Activated B cell treated with CpG ODN at 0.5 μM for 24 hours (primary cell): Measurements from ENCODE around the gene IQSEC1. TPM values are rescaled to one million over a fixed set of nuclear protein-coding genes. Genes with fewer than 3 reads are reported as not detected.

Experiments used
- ATAC-seq: fragments of 200-7000 bp; cut with Tn5 transposase; one replicate; pipeline ENCODE4 v1.10.0; 2021; ENCODE audit warnings: low read depth, mild to moderate bottlenecking, moderate library complexity
- CTCF ChIA-PET: fragments of 350-600 bp; sonication (Branson Sonifier 250); formaldehyde crosslinking; loops from one replicate; lab custom pipeline; 2021; ENCODE audit warnings: antibody characterized with exemption; lab: Charles Lee
- POLR2A ChIA-PET: fragments of 350-600 bp; sonication (Branson Sonifier 250); formaldehyde crosslinking; loops from one replicate; lab custom pipeline; 2021; ENCODE audit warnings: antibody characterized with exemption; lab: Charles Lee
- DNase-seq: peaks from one replicate; pipeline ENCODE4 v3.0.0; 2022
- H3K27ac Mint-ChIP-seq: one replicate; pipeline ENCODE4 v1.8.0; 2020; ENCODE audit warnings: mixed read lengths
- H3K27me3 Mint-ChIP-seq: one replicate; pipeline ENCODE4 v1.8.0; 2021; ENCODE audit warnings: mixed read lengths
- H3K36me3 Mint-ChIP-seq: one replicate; pipeline ENCODE4 v1.8.0; 2021; ENCODE audit warnings: low read depth, mixed read lengths
- H3K4me1 Mint-ChIP-seq: one replicate; pipeline ENCODE4 v1.8.0; 2021; ENCODE audit warnings: mixed read lengths
- H3K4me3 Mint-ChIP-seq: one replicate; pipeline ENCODE4 v1.8.0; 2020; ENCODE audit warnings: mild to moderate bottlenecking, mixed read lengths
- H3K9me3 Mint-ChIP-seq: one replicate; pipeline ENCODE4 v1.8.0; 2020; ENCODE audit warnings: mixed read lengths
- CTCF ChIP-seq: fragments of 200-600 bp; IDR thresholded peaks from one replicate; pipeline ENCODE4 v1.8.0; 2022; ENCODE audit warnings: antibody characterized with exemption, mild to moderate bottlenecking
- intact Hi-C: fragments of 100-400 bp; cut with micrococcal nuclease; formaldehyde crosslinking; loops from one replicate; pipeline ENCODE4 v1.15.1; 2024
- total RNA-seq: library from RNA; stranded (reverse); gene quantifications from 2 replicates; pipeline ENCODE4 v1.2.3, GENCODE V29; 2022

Gene IQSEC1
- total RNA-seq, 1 donor from 2014 or later = 296 TPM

- ChIA-PET POLR2A (interaction anchor here (1.0 to 1.1 kb wide), 2 partner anchors 14 to 201 kb away, joined by 3 to 4 read pairs; no protein-coding TSS in a partner anchor), CTCF (interaction anchor here (2.5 kb wide), 1 partner anchor 14 kb away, joined by 8 read pairs; no protein-coding TSS in a partner anchor)
- peaks cover 22% of the 10 kb centered on the region for H3K4me1 Mint-ChIP-seq
- peak overlapping the region; percentile 18 for H3K27ac Mint-ChIP-seq
- no peak overlapping the region for H3K4me3 Mint-ChIP-seq
- no peaks in the 10 kb centered on the region for H3K9me3 Mint-ChIP-seq
- H3K36me3 Mint-ChIP-seq = no peaks in the 10 kb centered on the region
- H3K27me3 Mint-ChIP-seq = no peaks in the 10 kb centered on the region
- DNase-seq (no peak), ATAC-seq (no peak)
- no peak for TF ChIP-seq CTCF
- intact Hi-C loops = no loop called here
These were observed 33.2 kb upstream of the IQSEC1 start for GRCh38 chr3:13106308-13107001.

GRCh38 chr3:13105896-13106250 lies 32.6 kb upstream of the IQSEC1 start:
- CTCF ChIA-PET = interaction anchor here (2.5 kb wide), 1 partner anchor 14 kb away, joined by 8 read pairs; no protein-coding TSS in a partner anchor
- H3K27me3 Mint-ChIP-seq = no peaks in the 10 kb centered on the region
- POLR2A ChIA-PET = interaction anchor here (1.0 to 1.1 kb wide), 2 partner anchors 14 to 202 kb away, joined by 3 to 4 read pairs; no protein-coding TSS in a partner anchor

GRCh38 chr3:13105181-13105895 lies 32.1 kb upstream of the IQSEC1 start:
- ChIA-PET POLR2A (interaction anchor here (1.1 kb wide), 1 partner anchor 203 kb away, joined by 4 read pairs; no protein-coding TSS in a partner anchor), CTCF (interaction anchor here (2.5 kb wide), 1 partner anchor 13 kb away, joined by 8 read pairs; no protein-coding TSS in a partner anchor)
- H3K4me3 Mint-ChIP-seq = no peak overlapping the region
- H3K27ac Mint-ChIP-seq = no peak overlapping the region
- DNase-seq = no peak
- H3K36me3 Mint-ChIP-seq = no peaks in the 10 kb centered on the region
- H3K27me3 Mint-ChIP-seq = no peaks in the 10 kb centered on the region
- H3K4me1 Mint-ChIP-seq = peaks cover 11% of the 10 kb centered on the region
- no peaks in the 10 kb centered on the region for H3K9me3 Mint-ChIP-seq
- intact Hi-C loops = no loop called here
- no peak for TF ChIP-seq CTCF
- ATAC-seq = no peak

More at GRCh38 chr3:13105896-13106250, 32.6 kb upstream of the IQSEC1 start:
- no peak for DNase-seq
- H3K27ac Mint-ChIP-seq = no peak overlapping the region
- H3K36me3 Mint-ChIP-seq = no peaks in the 10 kb centered on the region
- no peak for TF ChIP-seq CTCF
- peaks cover 16% of the 10 kb centered on the region for H3K4me1 Mint-ChIP-seq
- no peaks in the 10 kb centered on the region for H3K9me3 Mint-ChIP-seq
- no peak overlapping the region for H3K4me3 Mint-ChIP-seq
- ATAC-seq = no peak
- intact Hi-C loops = no loop called here

GRCh38 chr3:13104511-13104910 lies 31.3 kb upstream of the IQSEC1 start:
- ATAC-seq = no peak
- no peaks in the 10 kb centered on the region for H3K9me3 Mint-ChIP-seq
- intact Hi-C loops = no loop called here
- ChIA-PET CTCF (interaction anchor here (2.5 to 2.6 kb wide), 2 partner anchors 12 kb away, joined by 8 to 12 read pairs; no protein-coding TSS in a partner anchor), POLR2A (interaction anchor here (0.6 kb wide), 1 partner anchor 178 kb away, joined by 3 read pairs; no protein-coding TSS in a partner anchor)
- H3K4me3 Mint-ChIP-seq = no peak overlapping the region
- no peaks in the 10 kb centered on the region for H3K36me3 Mint-ChIP-seq
- no peak for TF ChIP-seq CTCF
- no peak for DNase-seq
- no peak overlapping the region for H3K27ac Mint-ChIP-seq
- H3K27me3 Mint-ChIP-seq = no peaks in the 10 kb centered on the region
- peaks cover 4% of the 10 kb centered on the region for H3K4me1 Mint-ChIP-seq
